Frontal cortex (tissue), 4 donors: ENCODE measurements around the gene B2M. TPM values are rescaled to one million over a fixed set of nuclear protein-coding genes. Genes with fewer than 3 reads are reported as not detected.
A peak's percentile ranks its signal among the peaks of the same experiment; 100 is the strongest.
"Not testable (repeated sequence)": the region's sequence is repeated elsewhere in the genome, so short reads cannot be mapped to it uniquely, and the experiment has no call there.

Experiments
- DNase-seq, 2 donors: peaks; one replicate each; pipeline ENCODE4 v3.0.0; 2012; ENCODE audit warnings: low spot score in 2 of 2
- FAIRE-seq: peaks from 2 replicates; lab custom pipeline; 2012; peaks lifted over from hg19 to GRCh38; lab: Jason Lieb, UNC
- total RNA-seq: library from RNA; depleted of rRNA; stranded (reverse); fragments of >200 nt; gene quantifications from one replicate; pipeline ENCODE4 v1.2.3, GENCODE V29; 2014
- donor health status: control.
- donor health status: control.
- donor health status: control.

B2M gene
- 295 TPM for total RNA-seq

DNA sequence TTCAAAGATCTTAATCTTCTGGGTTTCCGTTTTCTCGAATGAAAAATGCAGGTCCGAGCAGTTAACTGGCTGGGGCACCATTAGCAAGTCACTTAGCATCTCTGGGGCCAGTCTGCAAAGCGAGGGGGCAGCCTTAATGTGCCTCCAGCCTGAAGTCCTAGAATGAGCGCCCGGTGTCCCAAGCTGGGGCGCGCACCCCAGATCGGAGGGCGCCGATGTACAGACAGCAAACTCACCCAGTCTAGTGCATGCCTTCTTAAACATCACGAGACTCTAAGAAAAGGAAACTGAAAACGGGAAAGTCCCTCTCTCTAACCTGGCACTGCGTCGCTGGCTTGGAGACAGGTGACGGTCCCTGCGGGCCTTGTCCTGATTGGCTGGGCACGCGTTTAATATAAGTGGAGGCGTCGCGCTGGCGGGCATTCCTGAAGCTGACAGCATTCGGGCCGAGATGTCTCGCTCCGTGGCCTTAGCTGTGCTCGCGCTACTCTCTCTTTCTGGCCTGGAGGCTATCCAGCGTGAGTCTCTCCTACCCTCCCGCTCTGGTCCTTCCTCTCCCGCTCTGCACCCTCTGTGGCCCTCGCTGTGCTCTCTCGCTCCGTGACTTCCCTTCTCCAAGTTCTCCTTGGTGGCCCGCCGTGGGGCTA is at the start of gene B2M, which contains the start of gene PATL2:
Gene B2M, plus strand, starts transcription at position 422 of the 647 bp plus-strand sequence. Its CDS starts 30 bp downstream, at position 452.
Gene PATL2, minus strand, starts transcription at position 228 of the 647 bp plus-strand sequence. CDS start 34,833 bp downstream, outside the sequence.
- no peak for FAIRE-seq
- DNase-seq = peak; percentile 77 to 90

DNA sequence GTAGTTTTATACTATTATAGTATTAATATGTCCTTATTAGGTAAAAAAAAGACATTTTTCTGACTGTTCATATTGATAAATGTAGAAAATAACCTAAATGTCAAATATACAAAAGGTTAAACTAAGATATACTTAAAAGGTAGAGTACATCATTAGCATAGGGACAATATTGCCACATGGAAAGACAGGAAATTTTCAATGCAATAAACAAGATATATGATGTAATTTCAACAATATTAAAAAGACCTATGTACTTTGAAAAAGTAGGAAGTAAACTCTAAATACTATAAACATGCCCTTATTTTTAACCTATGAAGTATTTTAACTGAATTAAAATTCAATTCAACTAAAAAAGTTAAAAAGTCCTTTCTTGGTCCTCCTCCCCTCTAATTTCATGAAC is 49.7 kb upstream of the B2M start:
- DNase-seq (no peak), FAIRE-seq (no peak)

DNA sequence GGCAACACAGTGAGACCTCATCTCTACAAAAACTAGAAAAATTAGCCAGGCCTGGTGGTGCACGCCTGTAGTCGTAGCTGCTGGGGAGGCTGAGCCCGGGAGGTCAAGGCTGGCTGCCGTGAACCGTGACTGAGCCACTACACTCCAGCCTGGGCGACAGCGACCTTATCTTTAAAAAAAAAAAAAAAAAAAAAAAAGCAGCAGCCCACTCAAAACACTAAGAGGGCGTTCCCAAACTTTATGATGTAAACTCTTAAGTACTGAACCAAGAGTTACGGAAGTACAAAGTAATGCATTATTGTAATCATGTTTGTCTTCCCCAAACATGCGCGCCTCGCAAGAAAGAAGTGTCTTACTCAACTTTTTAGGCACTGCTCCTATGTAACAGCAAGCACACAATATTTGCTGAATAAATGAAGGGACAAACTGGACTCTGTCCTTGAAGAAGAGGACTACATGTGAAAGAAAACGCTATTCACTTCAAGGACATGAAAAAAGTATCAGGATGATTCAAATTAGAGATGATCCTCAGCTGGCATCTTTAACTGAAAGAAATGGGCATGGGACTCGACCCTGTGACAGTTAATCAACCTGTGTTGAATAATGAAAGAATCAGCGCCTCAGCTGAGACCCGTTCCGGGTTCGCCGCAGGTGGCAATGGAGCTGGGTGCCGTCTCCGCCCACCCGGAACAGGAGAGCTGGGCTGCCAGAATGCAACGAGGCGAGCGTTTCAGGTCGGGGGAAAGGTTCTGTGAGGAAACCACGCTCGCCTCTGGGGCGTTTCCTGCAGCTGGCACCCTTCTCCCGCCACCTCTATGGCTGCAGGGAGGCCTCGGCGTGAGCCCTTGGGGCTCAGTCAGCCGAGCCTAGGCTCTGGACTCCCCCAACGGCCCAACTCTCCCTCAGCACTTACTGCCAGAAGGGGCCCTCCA is 48.6 kb upstream of the B2M start:
- DNase-seq (peak; percentile 32 to 38), FAIRE-seq (no peak)

DNA sequence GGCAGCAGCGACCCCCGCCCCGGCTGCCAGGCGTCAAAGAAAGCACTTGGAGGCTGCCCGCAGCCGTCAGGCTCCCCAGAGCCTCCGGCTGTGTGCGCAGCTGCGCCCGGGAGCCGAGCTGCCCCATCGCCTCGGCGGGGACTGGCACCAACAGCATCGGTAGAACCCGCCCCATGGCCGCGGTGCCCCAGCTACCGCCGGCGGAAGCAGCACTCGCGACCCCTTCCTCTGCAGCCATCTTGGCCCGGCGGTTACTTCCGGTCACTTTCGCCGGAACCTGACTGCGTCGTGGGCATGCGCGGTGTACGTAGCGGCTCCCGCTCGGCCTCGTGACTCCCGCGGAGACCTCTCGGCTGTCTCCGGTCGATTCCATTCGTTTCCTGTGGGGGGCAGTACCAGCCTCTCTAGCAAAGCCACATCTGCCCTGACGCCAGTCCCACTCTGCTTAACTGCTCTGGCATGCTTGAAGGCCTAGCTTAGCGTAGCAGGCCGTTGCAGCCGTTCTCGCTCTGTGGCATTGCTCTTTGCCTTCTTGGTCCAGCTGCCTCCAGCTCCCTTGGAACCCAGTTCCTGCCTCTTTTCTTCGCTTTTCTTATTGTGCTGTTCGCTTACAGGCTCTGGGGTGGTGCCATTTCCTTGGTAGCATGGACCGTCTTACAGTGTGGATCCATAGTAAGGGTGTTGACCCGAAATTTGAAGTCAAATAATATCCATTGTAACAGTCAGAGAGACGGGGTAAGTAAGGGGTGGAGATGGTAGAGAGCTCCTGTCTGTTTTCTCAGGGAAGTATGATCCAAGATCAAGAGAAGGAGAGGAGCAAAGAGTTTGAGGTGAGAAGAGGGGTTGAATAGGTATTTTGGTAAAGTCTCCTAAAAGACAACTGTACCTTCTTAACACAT is 47.7 kb upstream of the B2M start, which contains the start of gene SPG11:
Gene SPG11, minus strand, starts transcription at position 253 of the 899 bp plus-strand sequence. Its CDS starts 15 bp downstream, at position 238.
- FAIRE-seq = peak; percentile 19
- DNase-seq = peak; percentile 80 to 88

DNA sequence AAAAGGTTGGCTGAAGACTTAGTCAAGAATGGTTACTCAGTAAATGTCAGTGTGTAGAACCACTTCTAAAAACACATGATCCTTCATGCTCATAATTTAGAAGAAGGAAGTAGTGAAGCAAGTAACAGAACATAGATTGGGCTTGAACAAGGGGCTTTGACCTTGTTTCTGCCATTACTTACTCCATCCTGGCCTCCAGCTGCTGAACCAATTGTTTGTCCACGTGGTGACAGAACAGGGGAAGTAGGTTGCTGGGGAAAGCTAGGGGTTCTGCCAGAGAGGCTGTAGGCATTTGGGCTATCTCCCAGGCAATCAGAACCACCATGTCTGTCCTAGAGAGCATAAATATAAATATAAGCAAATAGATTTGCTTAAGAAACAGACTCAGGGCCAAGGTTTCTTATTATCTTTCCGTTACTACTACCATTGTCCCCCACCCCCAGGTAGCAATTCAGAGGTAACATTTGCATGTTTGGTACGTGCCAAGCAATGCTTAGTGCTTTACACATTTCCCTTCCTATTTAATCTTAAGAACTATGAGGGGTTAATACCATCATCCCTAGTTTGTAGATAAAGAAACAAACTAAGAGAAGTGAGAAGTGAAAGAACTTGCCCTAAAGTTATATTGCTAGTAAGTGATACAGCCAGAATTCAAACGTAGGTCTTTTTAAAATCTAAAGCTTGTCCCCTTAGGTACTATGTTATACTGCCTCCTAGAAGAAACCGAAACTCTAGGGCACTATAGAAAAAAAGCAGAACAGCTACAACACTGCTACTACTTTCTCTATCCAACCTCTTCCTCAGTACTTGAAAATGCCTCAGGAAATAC is 44.9 kb upstream of the B2M start:
- DNase-seq = no peak
- no peak for FAIRE-seq

DNA sequence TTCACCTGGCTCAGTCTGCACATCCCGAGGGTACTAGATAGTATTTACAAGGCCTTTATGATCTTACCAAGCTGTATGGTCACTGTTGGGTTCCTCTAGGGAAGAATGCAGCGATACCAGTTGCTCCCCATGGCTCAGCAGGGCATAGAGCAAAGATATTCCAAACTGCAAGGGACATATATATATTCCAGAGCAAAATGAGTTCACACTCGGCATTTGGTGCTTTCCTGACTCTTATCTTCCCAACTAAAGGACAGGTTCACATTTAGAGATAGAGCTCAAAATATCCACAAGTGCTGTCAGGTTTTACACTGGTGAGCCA is 44.3 kb upstream of the B2M start:
- FAIRE-seq (no peak), DNase-seq (no peak)

DNA sequence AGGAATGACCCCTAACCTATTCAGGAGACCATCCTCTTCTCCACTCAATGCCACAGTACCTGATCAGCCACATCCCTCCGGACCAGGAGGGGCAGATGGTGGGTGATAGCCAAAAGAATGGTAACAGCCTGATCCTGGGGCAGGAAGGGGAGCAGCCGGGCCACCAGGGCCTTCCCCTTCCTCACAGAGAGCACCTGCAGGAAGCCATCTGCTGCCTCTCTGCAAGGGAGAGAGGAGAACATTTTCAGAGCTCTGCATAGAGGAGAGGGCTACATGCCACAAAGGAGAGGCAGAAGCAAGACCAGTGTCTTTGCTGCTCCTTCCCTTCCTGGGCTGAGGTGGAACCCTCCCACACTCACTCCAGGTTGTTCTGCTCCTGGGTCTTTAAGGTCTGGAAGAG is 42.4 kb upstream of the B2M start:
- FAIRE-seq (no peak), DNase-seq (no peak)

DNA sequence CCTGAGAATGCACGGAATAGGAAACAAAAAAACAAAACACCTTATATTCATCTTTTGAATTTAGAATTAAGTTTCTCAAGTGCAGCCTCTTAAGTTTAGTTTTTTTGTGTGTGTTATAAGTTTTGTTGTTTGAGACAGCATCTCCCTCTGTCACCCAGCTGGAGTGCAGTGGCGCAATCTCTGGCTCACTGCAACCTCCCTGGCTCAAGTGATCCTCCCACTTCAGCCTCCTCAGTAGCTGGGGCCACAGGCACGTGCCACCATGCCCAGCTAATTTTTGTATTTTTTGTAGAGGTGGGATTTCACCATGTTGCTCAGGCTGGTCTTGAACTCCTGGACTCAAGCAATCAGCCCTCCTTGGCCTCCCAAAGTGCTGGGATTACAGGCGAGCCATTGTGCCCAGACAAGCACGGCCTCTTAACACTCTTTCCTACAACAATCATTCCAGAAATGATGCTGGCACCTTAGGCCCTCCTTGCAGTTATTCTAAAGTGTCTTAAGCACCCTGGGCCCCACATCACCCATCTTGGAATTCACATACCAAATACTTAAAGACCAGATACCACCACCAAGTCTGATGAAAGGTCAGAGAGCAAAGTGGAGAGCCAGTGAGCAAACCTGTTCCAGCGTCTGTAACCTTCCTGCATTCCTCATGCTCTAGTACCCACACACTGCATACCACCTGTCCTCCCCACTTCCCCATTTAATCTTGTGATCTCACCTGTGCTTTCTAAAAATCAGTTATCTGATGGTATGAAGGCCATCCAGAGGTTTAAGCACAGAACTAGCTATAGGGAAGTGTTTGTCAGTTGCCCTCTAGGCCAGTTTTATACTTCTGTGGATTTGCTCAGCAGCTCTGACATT is 41.0 kb upstream of the B2M start:
- no peak for FAIRE-seq
- no peak for DNase-seq

DNA sequence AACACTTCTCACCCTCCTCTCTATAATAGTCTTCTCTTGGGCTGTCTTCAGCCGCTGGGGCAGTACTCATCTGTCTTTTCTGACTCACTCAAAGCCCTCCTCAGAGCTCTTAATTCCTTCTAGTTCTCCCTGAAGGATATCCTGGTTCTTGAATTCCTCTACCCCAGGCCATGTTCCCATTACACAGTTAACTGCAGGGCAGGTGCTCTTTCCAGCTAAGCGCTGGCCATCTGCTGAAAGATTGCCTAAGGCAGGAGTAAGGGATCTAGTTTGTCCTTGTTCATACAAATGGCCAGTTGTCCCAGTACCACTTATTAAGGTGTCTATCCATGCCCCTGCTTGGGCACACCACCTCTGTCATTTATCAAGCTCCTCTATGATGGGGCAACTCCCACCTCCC is 37.7 kb upstream of the B2M start:
- DNase-seq = no peak
- FAIRE-seq = no peak

DNA sequence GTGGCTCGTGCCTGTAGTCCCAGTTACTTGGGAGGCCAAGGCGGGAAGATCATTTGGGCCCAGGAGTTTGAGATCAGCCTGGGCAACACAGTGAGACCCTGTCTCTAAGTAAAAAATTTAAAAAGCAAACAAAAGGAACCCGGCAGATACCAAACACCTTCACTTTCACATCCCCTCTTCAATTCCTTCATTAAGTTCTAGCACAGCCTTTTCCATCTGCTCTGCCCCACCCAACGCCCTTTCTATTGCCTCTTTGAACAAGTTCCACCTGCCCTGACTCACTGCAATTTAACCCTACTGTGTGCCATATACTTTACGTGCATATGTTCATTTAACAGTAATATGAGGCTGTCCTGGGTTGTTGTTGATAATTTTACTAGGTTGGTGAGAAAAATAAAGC is 35.4 kb upstream of the B2M start:
- DNase-seq = no peak
- FAIRE-seq = no peak

DNA sequence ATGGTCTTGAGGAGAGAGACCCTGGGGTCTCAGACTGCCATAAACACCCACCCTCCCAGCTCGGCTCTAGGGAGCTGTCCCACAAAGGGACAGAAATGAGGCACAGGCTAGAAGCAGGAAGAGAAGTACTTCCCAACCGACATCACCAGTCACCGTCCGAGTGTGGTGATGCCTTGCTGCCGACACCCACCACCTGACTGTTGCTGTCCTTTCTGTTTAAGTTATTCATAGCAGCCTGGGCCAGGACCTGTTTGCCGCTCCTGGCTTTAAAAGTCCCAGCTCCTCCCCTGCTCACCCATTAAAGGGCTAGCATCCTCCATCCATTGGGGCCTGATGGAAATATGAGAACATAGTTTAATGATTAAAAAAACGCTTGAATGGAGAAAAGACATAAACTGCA is 34.6 kb upstream of the B2M start:
- no peak for FAIRE-seq
- DNase-seq = no peak

DNA sequence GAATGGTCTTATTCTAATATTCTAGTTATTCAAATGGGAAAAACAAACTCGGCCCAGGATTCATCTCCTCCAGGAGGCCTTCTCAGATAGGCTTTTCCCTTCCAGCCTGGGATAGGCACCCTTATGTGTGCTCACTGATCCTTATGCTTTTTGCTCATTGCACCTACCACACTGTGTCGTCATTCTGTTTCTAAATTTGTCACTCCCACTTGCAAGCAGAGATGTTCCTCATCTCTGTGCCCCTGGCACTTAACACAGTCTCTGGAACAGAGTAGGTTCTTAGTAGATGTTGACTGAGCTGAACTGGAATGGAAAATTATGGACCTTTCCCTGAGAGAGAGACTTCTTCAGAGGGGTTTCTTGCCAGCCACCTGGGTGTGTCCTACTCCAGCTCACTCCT is 29.1 kb upstream of the B2M start:
- FAIRE-seq = no peak
- DNase-seq = no peak

DNA sequence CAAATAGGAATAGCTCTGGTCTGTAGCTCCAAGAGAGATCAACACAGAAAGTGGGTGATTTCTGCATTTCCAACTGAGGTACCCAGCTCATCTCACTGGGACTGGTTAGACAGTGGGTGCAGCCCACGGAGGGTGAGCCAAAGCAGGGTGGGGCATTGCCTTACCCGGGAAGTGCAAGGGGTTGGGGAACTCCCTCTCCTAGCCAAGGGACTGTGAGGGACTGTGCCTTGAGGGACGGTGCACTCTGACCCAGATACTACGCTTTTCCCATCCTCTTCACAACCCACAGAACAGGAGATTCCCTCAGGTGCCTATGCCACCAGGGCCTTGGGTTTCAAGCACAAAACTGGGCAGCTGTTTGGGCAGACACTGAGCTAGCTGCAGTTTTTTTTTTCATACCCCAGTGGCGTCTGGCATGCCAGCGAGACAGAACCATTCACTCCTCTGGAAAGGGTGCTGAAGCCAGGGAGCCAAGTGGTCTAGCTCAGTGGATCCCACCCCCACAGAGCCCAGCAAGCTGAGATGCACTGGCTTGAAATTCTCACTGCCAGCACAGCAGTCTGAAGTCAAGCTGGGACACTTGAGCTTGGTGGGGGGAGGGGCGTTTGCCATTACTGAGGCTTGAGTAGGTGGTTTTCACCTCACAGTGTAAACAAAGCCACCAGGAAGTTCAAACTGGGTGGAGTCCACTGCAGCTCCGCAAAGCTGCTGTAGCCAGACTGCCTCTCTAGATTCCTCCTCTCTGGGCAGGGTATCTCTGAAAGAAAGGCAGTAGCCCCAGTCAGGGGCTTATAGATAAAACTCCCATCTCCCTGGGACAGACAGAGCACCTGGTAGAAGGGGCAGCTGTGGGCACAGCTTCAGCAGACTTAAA is 28.3 kb upstream of the B2M start:
- FAIRE-seq, DNase-seq: not testable (repeated sequence)

DNA sequence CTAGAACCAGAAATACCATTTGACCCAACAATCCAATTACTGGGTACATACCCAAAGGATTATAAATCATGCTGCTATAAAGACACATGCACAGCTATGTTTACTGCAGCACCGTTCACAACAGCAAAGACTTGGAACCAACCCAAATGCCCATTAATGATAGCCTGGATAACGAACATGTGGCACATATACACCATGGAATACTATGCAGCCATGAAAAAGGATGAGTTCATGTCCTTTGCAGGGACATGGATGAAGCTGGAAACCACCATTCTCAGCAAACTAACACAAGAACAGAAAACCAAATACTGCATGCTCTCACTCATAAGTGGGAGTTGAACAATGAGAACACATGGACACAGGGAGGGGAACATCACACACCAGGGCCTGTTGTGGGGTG is 22.0 kb upstream of the B2M start:
- FAIRE-seq, DNase-seq: not testable (repeated sequence)

DNA sequence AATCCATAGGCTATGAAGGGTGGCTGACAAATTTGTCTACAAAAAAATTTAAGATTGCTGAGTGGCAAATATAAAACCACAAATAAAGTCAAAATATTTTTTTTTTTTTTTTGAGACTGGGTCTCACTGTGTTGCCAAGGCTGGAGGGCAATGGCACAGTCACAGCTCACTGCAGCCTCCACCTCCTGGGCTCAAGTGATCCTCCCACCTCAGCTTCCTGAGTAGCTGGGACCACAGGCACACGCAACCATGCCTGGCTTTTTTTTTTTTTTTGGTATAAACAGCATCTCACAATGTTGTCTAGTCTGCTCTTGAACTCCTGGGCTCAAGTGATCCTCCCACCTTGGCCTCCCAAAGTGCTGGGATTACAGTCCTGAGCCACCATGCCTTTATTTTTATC is 21.1 kb upstream of the B2M start:
- DNase-seq, FAIRE-seq: not testable (repeated sequence)

DNA sequence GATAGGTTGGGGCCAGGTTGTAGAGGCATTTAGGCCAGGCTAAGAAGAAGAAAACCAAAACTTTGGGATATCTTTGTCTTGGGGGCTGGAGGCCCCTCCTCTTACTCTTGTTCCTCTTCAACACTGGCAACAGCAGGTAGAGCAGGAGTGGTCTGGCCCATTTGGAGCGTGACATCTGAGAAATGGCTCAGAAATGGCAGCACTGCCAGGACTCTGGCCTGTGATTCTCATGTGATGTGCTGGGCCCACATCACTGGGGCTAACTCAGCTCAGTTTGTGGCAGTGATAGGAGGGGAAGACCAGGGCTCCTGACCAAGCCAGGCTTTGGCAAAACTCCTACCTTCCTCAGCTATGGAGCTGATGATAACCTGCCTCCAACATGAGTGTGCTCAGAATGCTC is 18.7 kb upstream of the B2M start:
- DNase-seq = no peak
- no peak for FAIRE-seq

DNA sequence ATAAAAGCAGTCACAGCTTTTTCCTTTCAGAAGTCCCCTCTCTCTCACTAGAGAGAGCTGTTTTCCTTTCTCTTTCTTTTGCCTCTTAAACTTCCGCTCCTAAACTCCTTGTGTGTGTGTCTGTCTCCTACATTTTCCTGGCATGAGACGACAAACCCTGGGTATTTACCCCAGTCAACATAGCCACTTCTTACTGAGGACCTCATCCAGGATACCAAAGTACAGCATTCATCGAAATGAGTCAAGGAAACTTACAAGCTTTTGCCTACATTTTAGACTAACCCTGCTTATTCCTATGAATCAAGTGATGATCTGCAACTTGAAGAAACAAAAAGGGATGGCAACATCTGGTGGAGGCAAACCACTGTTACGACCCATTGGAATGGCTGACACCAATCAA is 16.9 kb upstream of the B2M start:
- DNase-seq = no peak
- no peak for FAIRE-seq
